ENCODE data around the gene CAMTA1.

CAMTA1 gene

GRCh38 chr1:6979003-6979613 lies 193.9 kb downstream of the CAMTA1 start:
- H3K9me2 ChIP-seq (replicated peaks; ENCODE audit: insufficient read depth, low read length): no peaks in the 10 kb centered on the region
- no peak overlapping the region for H3K9ac ChIP-seq (ENCODE audit: low read length)
- no peaks in the 10 kb centered on the region for H3F3A ChIP-seq (ENCODE audit: insufficient read depth)
- no peak overlapping the region for H3K27ac ChIP-seq (ENCODE audit: low read depth, low read length)
- TF ChIP-seq EZH2phosphoT487 (conservative IDR thresholded peaks at IDR 0.05; ENCODE audit: low read length) (no peak), CTCF (IDR thresholded peaks at IDR 0.05; ENCODE audit: insufficient read depth, low read length, poor library complexity, severe bottlenecking) (no peak)
- H3K36me3 ChIP-seq (ENCODE audit: low read length): no peaks in the 10 kb centered on the region
- no peak overlapping the region for H2AFZ ChIP-seq (ENCODE audit: low read depth, low read length, severe bottlenecking)
- no peak overlapping the region for H3K4me2 ChIP-seq (ENCODE audit: low read depth, low read length, poor library complexity, severe bottlenecking)
- H3K27me3 ChIP-seq (ENCODE audit: low read length): no peaks in the 10 kb centered on the region
- no peaks in the 10 kb centered on the region for H3K79me2 ChIP-seq (ENCODE audit: insufficient read depth, low read length)
- no peaks in the 10 kb centered on the region for H3K9me3 ChIP-seq (ENCODE audit: insufficient read depth, low read length)
- no peak overlapping the region for H3K4me3 ChIP-seq (ENCODE audit: insufficient read depth, low read length, poor library complexity, severe bottlenecking)
- H4K20me1 ChIP-seq (ENCODE audit: low read depth, low read length): no peaks in the 10 kb centered on the region

DNA sequence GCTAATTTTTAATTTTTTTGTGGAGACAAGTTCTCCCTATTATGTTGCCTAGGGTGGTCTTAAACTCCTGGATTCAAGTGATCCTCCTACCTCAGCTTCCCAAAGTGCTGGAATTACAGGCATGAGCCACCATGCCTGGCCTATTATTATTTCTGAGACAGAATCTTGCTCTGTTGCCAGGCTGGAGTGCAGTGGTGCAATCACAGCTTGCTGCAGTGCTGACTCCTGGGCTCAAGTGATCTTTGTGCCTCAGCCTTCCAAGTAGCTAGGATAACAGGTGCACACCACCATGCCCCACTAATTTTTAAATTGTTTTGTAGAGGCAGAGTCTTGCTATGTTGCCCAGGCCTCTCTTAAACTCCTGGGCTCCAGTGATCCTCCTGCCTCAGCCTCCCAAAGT lies 196.3 kb downstream of the CAMTA1 start:
- no peak for TF ChIP-seq CTCF (IDR thresholded peaks at IDR 0.05; ENCODE audit: insufficient read depth, low read length, poor library complexity, severe bottlenecking)
- TF ChIP-seq EZH2phosphoT487 (conservative IDR thresholded peaks at IDR 0.05; ENCODE audit: low read length): no peak
- H3K9ac ChIP-seq (ENCODE audit: low read length): no peak overlapping the region
- H3K4me2 ChIP-seq (ENCODE audit: low read depth, low read length, poor library complexity, severe bottlenecking): no peak overlapping the region
- H3K4me3 ChIP-seq (ENCODE audit: insufficient read depth, low read length, poor library complexity, severe bottlenecking): no peak overlapping the region
- H3F3A ChIP-seq (ENCODE audit: insufficient read depth): no peaks in the 10 kb centered on the region
- no peaks in the 10 kb centered on the region for H4K20me1 ChIP-seq (ENCODE audit: low read depth, low read length)
- no peaks in the 10 kb centered on the region for H3K36me3 ChIP-seq (ENCODE audit: low read length)
- no peaks in the 10 kb centered on the region for H3K9me3 ChIP-seq (ENCODE audit: insufficient read depth, low read length)
- no peak overlapping the region for H3K27ac ChIP-seq (ENCODE audit: low read depth, low read length)
- no peaks in the 10 kb centered on the region for H3K9me2 ChIP-seq (replicated peaks; ENCODE audit: insufficient read depth, low read length)
- H3K27me3 ChIP-seq (ENCODE audit: low read length): no peaks in the 10 kb centered on the region
- no peaks in the 10 kb centered on the region for H3K79me2 ChIP-seq (ENCODE audit: insufficient read depth, low read length)
- no peak overlapping the region for H2AFZ ChIP-seq (ENCODE audit: low read depth, low read length, severe bottlenecking)

DNA sequence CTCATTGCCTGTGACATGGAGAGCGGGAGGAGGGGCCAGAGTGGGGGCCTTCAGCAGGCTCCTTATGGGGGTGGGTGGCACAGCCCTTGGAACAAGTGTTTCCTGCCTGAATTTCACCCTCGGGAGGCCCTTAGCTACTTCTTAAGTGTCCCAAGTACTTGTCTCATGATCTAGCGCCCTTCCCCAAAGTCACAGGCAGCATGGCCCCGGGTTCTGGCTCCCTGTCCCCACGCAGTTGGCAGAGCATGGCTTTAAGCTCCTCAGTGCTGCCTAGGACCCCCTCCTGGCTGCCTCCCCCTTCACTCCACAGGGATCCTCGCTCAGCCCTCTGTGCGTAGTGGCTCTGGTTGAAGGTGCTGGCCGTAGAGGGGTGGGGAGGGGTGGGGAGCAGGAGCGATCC lies 197.2 kb downstream of the CAMTA1 start:
- Histone ChIP-seq H3F3A (ENCODE audit: insufficient read depth) (no peaks in the 10 kb centered on the region), H3K79me2 (ENCODE audit: insufficient read depth, low read length) (no peaks in the 10 kb centered on the region), H3K9me3 (ENCODE audit: insufficient read depth, low read length) (no peaks in the 10 kb centered on the region), H3K27ac (ENCODE audit: low read depth, low read length) (no peak overlapping the region), H4K20me1 (ENCODE audit: low read depth, low read length) (no peaks in the 10 kb centered on the region), H3K9ac (ENCODE audit: low read length) (no peak overlapping the region), H2AFZ (ENCODE audit: low read depth, low read length, severe bottlenecking) (no peak overlapping the region), H3K9me2 (replicated peaks; ENCODE audit: insufficient read depth, low read length) (no peaks in the 10 kb centered on the region), H3K27me3 (ENCODE audit: low read length) (no peaks in the 10 kb centered on the region), H3K4me2 (ENCODE audit: low read depth, low read length, poor library complexity, severe bottlenecking) (no peak overlapping the region), H3K36me3 (ENCODE audit: low read length) (no peaks in the 10 kb centered on the region), H3K4me3 (ENCODE audit: insufficient read depth, low read length, poor library complexity, severe bottlenecking) (no peak overlapping the region)
- TF ChIP-seq EZH2phosphoT487 (conservative IDR thresholded peaks at IDR 0.05; ENCODE audit: low read length) (no peak), CTCF (IDR thresholded peaks at IDR 0.05; ENCODE audit: insufficient read depth, low read length, poor library complexity, severe bottlenecking) (no peak)

Measured in SU-DHL-6 (cell line).